ENCODE results near the gene AVP.
"Not testable (repeated sequence)": the region's sequence is repeated elsewhere in the genome, so short reads cannot be mapped to it uniquely, and the experiment has no call there.

Gene AVP, protein sequence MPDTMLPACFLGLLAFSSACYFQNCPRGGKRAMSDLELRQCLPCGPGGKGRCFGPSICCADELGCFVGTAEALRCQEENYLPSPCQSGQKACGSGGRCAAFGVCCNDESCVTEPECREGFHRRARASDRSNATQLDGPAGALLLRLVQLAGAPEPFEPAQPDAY

DNA sequence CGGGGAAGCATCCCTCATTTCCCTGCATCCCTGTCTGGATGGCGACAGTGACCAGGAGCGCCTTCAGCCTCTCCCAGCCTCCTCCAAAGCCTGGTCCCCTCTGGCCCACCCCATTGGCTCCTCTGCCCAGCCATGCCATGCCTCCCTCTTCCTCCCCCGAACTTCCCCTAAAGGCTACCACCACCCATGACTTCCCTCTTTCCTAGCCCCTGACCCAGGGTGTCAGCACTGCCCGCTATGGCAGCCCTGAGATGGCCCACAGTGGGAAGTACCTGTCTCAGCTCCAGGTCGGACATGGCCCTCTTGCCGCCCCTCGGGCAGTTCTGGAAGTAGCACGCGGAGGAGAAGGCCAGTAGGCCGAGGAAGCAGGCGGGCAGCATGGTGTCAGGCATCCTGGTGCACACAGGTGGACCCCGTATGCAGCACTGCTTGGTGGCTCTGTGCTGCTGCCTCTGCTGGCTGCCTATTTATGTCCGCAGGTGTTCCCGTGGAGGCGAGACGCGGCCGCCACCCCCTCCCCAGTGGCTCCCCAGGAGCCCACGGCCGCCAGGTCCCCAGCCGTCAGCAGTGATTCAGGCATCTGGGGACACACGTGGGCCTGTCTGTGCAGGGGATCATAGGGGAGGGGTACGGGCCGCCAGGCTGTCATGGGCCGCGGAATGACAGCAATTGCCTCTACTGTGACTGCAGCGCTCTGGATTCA is at the start of gene AVP:
AVP (minus strand) TSS at position 442 of the 703 bp plus-strand sequence; CDS start at position 392, 50 bp downstream.
- no peak for DNase-seq

DNA sequence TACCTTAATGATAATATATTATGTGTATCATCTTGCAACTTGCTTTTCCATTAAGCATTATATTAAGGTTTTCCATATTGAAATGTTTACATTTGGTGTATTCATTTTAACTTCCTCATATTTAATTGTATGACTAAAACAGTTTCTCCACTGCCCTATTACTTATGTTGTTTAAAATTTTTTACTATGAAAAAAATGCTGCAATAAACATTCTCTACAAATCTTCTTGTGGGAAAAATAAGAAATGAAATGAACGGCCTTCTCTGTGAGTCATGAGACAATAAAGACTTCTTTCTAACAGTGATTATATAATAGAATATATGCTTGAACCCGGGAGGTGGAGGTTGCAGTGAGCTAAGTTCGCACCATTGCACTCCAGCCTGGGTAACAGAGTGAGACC is 49.6 kb upstream of the AVP start:
- DNase-seq: no peak

DNA sequence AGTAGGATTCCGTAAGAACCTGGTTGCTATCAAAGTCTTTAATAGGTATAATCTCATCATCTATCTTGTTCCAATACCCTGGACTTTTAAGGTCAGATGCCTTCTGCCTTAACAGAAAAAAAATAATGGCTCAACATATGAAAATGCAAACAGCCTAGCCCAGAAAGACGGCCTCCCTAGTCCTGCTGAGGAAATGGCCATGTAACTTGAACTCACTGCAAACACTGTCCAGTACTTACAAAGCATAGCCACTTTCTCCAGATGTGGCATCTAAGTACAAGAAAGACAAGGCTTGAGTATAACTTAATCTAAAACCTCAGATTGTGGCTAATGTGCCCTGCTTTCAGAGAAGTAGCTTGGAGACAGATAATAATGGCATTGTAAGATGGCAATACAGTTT is 48.6 kb upstream of the AVP start:
- no peak for DNase-seq

- DNase-seq: no peak
Observed at GRCh38 chr20:3130051-3130600, 45.6 kb upstream of the AVP start.

- no peak for DNase-seq
Observed at GRCh38 chr20:3129094-3129493, 44.6 kb upstream of the AVP start.

DNA sequence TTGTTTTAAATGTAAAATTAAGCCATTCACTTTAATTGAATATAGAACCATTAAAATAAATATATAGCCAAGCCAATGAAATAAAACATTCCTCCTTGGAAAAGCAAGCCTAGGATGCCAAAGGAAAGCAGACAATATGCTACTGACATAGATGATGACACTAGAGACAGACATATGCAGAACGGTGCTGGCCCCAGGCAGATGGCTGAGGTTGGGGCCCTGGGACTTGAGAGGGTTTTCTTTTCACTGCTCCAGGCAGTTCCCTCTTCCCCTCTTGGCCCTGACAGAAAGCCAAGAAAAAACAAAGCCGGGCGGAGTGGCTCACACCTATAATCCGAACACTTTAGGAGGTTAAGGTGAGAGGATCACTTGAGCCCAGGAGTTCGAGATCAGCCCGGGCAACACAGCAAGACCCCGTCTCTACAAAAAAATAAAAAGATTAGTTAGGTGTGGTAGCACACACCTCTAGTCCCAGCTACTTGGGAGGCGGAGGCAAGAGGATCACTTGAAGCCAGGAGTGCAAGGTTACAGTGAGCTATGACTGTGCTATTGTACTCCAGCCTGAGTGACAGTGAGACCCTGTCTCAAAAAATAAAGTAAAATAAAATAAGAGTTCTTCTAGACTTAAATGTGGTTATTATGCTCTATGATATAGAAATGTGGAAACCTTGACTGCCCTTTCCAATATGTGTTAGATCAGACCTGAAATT is 43.9 kb upstream of the AVP start:
- DNase-seq: no peak

DNA sequence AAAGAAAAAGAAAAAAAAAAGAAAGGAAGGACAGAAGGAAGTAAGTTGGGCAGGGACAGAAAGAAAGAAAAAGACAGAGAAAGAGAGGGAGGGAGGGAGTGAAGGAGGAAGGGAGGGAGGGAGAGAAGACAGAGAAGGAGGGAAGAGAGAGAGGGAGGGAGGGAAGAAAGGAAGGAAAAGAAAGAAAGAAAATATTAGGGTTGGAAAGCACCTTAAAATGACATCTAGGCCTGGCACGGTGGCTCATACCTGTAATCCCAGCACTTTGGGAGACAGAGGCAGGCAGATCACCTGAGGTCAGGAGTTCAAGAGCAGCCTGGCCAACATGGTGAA is 42.0 kb upstream of the AVP start:
- no peak for DNase-seq

DNA sequence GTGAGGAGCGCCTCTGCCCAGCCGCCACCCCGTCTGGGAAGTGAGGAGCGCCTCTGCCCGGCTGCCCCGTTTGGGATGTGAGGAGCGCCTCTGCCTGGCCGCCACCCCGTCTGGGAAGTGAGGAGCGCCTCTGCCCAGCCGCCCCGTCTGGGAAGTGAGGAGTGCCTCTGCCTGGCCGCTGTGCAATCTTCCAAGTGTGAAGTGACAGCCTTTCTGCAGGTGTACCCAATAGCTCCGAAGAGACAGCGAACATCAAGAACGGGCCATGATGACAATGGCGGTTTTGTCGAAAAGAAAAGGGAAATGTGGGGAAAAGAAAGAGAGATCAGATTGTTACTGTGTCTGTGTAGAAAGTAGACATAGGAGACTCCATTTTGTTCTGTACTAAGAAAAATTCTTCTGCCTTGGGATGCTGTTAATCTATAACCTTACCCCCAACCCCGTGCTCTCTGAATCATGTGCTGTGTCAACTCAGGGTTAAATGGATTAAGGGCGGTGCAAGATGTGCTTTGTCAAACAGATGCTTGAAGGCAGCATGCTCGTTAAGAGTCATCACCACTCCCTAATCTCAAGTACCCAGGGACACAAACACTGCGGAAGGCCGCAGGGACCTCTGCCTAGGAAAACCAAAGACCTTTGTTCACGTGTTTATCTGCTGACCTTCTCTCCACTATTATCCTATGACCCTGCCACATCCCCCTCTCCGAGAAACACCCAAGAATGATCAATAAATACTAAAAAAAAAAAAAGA is 41.4 kb upstream of the AVP start:
- not testable (repeated sequence) for DNase-seq

- not testable (repeated sequence) for DNase-seq
Observed at GRCh38 chr20:3124773-3125560, 40.4 kb upstream of the AVP start.

DNA sequence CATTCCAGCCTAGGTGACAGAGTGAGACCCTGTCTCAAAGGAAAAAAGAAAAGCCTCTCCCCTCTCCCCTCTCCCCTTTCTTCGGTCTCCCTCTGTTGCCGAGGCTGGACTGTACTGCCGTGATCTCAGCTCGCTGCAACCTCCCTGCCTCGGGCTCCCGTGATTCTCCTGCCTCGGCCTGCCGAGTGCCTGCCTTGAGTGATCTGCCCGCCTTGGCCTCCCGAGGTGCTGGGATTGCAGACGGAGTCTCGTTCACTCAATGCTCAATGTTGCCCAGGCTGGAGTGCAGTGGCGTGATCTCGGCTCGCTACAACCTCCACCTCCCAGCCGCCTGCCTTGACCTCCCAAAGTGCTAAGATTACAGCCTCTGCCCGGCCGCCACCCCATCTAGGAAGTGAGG is 39.6 kb upstream of the AVP start:
- not testable (repeated sequence) for DNase-seq

DNA sequence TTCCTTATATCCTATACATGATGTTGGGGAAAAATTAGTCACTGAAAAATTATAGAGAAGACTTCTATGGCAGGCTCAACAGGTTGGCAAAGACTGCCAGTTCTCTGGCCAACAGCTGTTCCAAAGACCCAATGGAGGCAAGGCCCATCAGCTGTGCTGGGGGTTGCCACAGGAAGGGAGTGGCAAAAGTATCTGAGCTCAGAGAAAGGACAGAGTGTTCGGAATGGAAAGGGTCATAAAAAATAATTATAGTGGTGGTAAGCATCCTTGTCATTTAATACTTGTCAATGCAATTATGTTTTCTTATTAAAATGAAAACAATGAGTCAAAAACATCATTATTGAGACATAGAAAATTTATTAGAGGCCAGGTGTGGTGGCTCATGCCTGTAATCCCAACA is 39.0 kb upstream of the AVP start:
- DNase-seq: no peak

DNA sequence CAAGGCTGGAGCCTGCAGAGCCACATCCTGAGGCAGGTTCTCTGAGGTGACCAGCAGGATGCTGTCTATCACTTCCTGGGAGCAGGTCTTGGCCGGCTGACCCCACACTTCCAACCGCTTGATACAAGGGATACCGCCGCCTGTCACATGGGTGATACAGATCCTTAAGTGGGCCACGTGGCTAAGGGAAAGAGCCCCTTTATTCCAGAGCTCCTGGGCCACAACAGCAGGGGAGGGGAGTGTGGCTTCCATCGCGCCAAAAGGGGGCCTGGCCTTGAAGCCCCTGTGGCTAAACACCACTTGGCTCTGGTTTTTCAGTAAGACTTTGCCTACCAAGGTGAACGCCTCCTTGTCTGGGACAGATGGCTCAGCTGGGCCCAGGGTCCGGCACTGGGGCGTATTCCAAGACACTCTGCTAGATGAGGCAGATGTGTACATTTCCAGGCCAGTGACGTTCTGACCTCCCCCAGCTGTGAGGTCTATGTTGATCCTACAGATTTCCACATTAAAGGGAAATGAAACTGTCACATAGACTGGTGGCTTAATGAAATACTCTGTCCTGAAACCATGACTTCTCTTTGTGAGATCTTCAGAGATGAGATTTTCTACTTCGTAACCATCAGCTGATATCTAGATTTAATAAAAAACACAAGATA is 37.6 kb upstream of the AVP start:
- no peak for DNase-seq

DNA sequence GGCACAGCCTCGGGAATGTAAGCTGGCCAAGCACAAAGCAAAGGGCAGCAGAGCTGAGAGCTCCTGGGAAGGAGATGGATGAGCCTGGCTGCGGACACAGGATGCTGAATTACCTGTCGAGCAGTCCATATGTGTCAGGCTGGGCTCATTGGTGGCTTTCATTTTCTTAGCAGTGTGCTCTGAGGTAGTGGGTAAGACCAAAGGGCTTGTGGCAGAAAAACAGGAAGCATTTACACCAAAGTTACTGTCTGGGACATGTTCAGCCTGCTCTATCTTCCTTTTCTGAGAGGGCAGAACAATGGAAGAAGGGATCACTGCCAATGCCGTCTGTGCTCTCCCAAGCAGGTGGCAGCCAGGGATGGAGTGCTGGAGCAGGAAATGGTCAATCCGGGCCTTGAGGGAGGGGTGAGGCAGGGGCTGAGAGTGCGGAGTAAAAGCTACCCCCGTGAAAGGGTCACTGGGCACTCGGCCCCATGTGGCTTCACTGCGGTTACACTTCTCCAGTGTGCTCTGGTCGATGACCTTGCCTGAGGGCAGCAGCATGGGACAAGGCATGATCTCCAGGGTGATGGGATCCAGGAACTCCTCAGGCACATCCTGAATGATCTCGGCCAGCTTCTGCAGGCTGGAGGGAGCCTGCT is 36.9 kb upstream of the AVP start:
- DNase-seq: no peak

- DNase-seq: no peak
Observed at GRCh38 chr20:3119044-3119443, 34.5 kb upstream of the AVP start.

- DNase-seq: peak; percentile 87
Observed at GRCh38 chr20:3117839-3118379, 33.4 kb upstream of the AVP start.

DNA sequence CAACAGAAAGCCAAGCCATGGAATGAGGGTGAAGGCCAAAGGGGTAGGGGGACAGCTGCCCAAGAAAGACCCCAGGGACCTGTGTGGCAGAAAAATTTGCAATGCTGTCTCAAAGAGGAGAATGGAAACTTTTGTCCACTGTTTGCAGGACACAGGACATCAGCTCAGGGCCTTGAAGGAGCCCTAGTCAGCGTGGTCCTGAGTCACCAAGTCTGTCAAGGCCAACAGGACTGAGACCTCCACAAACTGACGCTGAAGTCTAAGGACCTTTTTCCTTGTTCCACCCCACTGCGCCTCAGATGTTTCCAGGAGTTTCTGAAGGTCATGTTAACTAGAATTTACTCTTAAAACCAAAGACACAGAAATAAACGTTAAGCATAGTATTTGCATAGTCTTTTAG is 31.8 kb upstream of the AVP start:
- no peak for DNase-seq

DNA sequence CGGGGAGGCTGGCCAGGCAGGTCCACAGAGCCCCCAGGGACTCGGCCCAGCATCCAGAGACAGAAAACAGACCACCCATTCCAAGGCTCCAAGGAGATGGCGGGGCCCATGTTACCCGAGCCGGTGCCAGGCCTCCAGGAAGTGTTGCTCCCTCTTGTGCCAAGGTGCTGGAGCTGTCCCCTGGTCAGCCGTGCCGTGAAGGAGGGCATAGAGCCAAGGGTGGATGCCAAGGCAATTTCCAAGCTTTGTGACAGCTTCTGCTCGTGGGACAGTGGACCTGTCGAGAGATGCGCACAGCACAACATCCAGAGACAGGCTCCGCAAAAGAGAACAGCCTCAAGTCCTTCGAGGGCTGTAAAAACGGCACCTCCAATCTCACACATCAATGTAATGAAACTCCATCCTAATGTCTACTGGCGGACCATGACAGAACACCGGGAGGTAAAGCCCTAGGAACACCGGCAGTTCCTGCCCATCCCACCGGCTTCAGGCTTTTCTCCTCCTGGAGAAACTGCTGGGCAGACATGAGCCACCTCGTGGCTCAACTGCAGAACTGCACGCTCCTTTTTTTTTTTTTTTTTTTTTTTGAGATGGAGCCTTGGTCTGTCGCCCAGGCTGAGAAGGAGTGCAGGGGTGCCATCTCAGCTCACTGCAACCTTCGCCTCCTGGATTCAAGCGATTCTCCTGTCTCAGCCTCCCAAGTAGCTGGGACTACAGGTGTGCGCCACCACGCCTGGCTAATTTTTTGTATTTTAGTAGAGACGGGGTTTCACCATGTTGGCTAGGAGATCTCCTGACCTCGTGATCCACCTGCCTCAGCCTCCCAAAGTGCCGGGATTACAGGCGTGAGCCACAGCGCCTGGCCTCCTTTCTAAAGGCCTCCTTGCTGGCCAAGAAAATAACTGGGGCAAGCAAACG is 30.9 kb upstream of the AVP start:
- peak; percentile 84 for DNase-seq

DNA sequence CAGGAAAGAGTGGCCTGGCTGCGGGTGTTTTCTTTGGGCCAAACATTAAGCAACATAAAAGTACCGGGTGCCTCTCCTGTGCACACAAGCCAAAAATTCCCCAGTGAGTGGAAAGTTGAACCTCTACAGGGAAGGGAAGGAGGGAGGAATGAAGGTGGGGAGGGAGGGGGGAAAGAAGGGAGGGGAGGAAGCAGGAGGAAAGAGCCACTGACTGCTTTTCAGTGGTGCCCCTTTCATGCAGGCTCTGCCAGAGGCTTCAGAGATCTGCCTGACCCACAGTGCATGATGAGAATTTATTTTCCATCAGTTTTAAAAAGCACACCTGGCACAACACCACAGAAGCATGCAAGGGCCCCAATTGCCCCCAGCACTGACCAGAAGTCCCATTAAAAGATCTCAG is 27.5 kb upstream of the AVP start:
- no peak for DNase-seq

GRCh38 chr20:3111507-3111906 is 27.0 kb upstream of the AVP start:
- no peak for DNase-seq
